H9 (cell line): ENCODE data around the gene APOBEC2. TPM values are rescaled to one million over a fixed set of nuclear protein-coding genes. Genes with fewer than 3 reads are reported as not detected.

Experiments used
- DNase-seq: peaks from one replicate; pipeline ENCODE4 v3.0.0-alpha.2; 2017
- H2AFZ ChIP-seq: one replicate; pipeline ENCODE4 v1.6.1; 2013; ENCODE audit warnings: mild to moderate bottlenecking, low read length, control low read depth, moderate library complexity
- H2AK5ac ChIP-seq: 2 replicates; pipeline ENCODE4 v1.6.1; 2013; ENCODE audit warnings: low read length, control low read depth, mixed read lengths; ENCODE audit not compliant: insufficient read length
- H2BK120ac ChIP-seq: one replicate; pipeline ENCODE4 v1.6.1; 2013; ENCODE audit warnings: low read depth, mild to moderate bottlenecking, low read length, control low read depth, inconsistent platforms; ENCODE audit not compliant: poor library complexity, severe bottlenecking
- H2BK12ac ChIP-seq: 2 replicates; pipeline ENCODE4 v1.6.1; 2013; ENCODE audit warnings: low read length, control low read depth, mixed read lengths, low read depth; ENCODE audit not compliant: insufficient read length
- H2BK15ac ChIP-seq: 2 replicates; pipeline ENCODE4 v1.6.1; 2013; ENCODE audit warnings: low read depth, low read length, control low read depth
- H2BK20ac ChIP-seq: one replicate; pipeline ENCODE4 v1.6.1; 2013; ENCODE audit warnings: low read depth, mild to moderate bottlenecking, low read length, control low read depth, inconsistent platforms; ENCODE audit not compliant: poor library complexity, severe bottlenecking
- H2BK5ac ChIP-seq: 2 replicates; pipeline ENCODE4 v1.6.1; 2013; ENCODE audit warnings: low read length, control low read depth, mixed read lengths; ENCODE audit not compliant: insufficient read length
- H3K14ac ChIP-seq: 2 replicates; pipeline ENCODE4 v1.6.1; 2013; ENCODE audit warnings: low read length, control low read depth; ENCODE audit not compliant: insufficient read depth
- H3K18ac ChIP-seq: 2 replicates; pipeline ENCODE4 v1.6.1; 2013; ENCODE audit warnings: low read depth, mild to moderate bottlenecking, mixed read lengths, low read length, control low read depth; ENCODE audit not compliant: insufficient read length
- H3K23ac ChIP-seq: 2 replicates; pipeline ENCODE4 v1.6.1; 2013; ENCODE audit warnings: low read length, control low read depth, mixed read lengths, low read depth; ENCODE audit not compliant: insufficient read length
- H3K23me2 ChIP-seq: 2 replicates; pipeline ENCODE4 v1.6.1; 2013; ENCODE audit warnings: low read depth, mild to moderate bottlenecking, mixed read lengths, low read length, control low read depth; ENCODE audit not compliant: insufficient read length, poor library complexity, severe bottlenecking
- H3K27ac ChIP-seq: 2 replicates; pipeline ENCODE4 v1.5.1; 2013; ENCODE audit warnings: low read length, control low read depth, mixed read lengths, low read depth; ENCODE audit not compliant: insufficient read length
- H3K27me3 ChIP-seq: 2 replicates; pipeline ENCODE4 v1.6.1; 2013; ENCODE audit warnings: low read length, control low read depth, inconsistent platforms; ENCODE audit not compliant: insufficient read depth
- H3K4ac ChIP-seq: 2 replicates; pipeline ENCODE4 v1.6.1; 2013; ENCODE audit warnings: low read depth, mild to moderate bottlenecking, control low read depth, inconsistent platforms, low read length, moderate library complexity
- H3K4me1 ChIP-seq: 2 replicates; pipeline ENCODE4 v1.6.1; 2013; ENCODE audit warnings: low read length, control low read depth, inconsistent platforms; ENCODE audit not compliant: insufficient read depth
- H3K4me2 ChIP-seq: 2 replicates; pipeline ENCODE4 v1.6.1; 2013; ENCODE audit warnings: low read length, control low read depth, mixed read lengths; ENCODE audit not compliant: insufficient read length, insufficient read depth
- H3K56ac ChIP-seq: 2 replicates; pipeline ENCODE4 v1.6.1; 2013; ENCODE audit warnings: low read depth, mild to moderate bottlenecking, mixed read lengths, low read length, control low read depth; ENCODE audit not compliant: insufficient read length
- H3K79me1 ChIP-seq: 2 replicates; pipeline ENCODE4 v1.6.1; 2013; ENCODE audit warnings: low read depth, mild to moderate bottlenecking, moderate library complexity, low read length, control low read depth, inconsistent platforms; ENCODE audit not compliant: insufficient read depth, poor library complexity, severe bottlenecking
- H3K79me2 ChIP-seq: 2 replicates; pipeline ENCODE4 v1.6.1; 2013; ENCODE audit warnings: low read length, control low read depth, inconsistent platforms; ENCODE audit not compliant: insufficient read depth
- H3K9ac ChIP-seq: 2 replicates; pipeline ENCODE4 v1.6.1; 2013; ENCODE audit warnings: low read length, control low read depth, mixed read lengths; ENCODE audit not compliant: insufficient read length; ENCODE audit errors: extremely low read depth
- H3K9me3 ChIP-seq: one replicate; pipeline ENCODE4 v1.6.1; 2013; ENCODE audit warnings: low read depth, low read length, inconsistent platforms; ENCODE audit not compliant: control insufficient read depth
- H3T11ph ChIP-seq: one replicate; pipeline ENCODE4 v1.6.1; 2013; ENCODE audit warnings: mild to moderate bottlenecking, low read length, control low read depth, inconsistent platforms
- H4K20me1 ChIP-seq: one replicate; pipeline ENCODE4 v1.6.1; 2013; ENCODE audit not compliant: control insufficient read depth, insufficient read length, insufficient read depth
- H4K5ac ChIP-seq: 2 replicates; pipeline ENCODE4 v1.6.1; 2013; ENCODE audit warnings: low read depth, mild to moderate bottlenecking, mixed read lengths, low read length, control low read depth; ENCODE audit not compliant: insufficient read length
- H4K8ac ChIP-seq: replicated peaks from 2 replicates; pipeline ENCODE4 v1.6.1; 2013; ENCODE audit warnings: low read length, control low read depth, mixed read lengths, low read depth; ENCODE audit not compliant: insufficient read length
- H4K91ac ChIP-seq: 2 replicates; pipeline ENCODE4 v1.6.1; 2013; ENCODE audit warnings: low read depth, mild to moderate bottlenecking, moderate library complexity, mixed read lengths, low read length, control low read depth; ENCODE audit not compliant: insufficient read length
- H3K27ac Mint-ChIP-seq, 3 experiments: 2 replicates in 2 of 3; 3 replicates in 1 of 3; pipeline ENCODE4 v1.8.0; 2020 to 2021; ENCODE audit warnings: mixed read lengths in 3 of 3, mild to moderate bottlenecking in 1 of 3, moderate library complexity in 1 of 3
- H3K27me3 Mint-ChIP-seq: 2 replicates; pipeline ENCODE4 v1.8.0; 2021; ENCODE audit warnings: low read depth, mild to moderate bottlenecking, moderate library complexity, mixed read lengths
- H3K36me3 Mint-ChIP-seq, 3 experiments: 2 replicates in 2 of 3; 3 replicates in 1 of 3; pipeline ENCODE4 v1.8.0; 2020 to 2021; ENCODE audit warnings: low read depth in 3 of 3, mixed read lengths in 3 of 3; ENCODE audit not compliant: insufficient read depth in 1 of 3
- H3K4me1 Mint-ChIP-seq, 2 experiments: 2 replicates each; pipeline ENCODE4 v1.8.0; 2020; ENCODE audit warnings: mixed read lengths in 2 of 2
- H3K4me3 Mint-ChIP-seq, 2 experiments: 2 replicates in 1 of 2; 3 replicates in 1 of 2; pipeline ENCODE4 v1.8.0; 2020 to 2021; ENCODE audit warnings: mild to moderate bottlenecking in 2 of 2, mixed read lengths in 2 of 2, moderate library complexity in 1 of 2
- H3K9me3 Mint-ChIP-seq, 2 experiments: 2 replicates in 1 of 2; 3 replicates in 1 of 2; pipeline ENCODE4 v1.8.0; 2020; ENCODE audit warnings: mild to moderate bottlenecking in 2 of 2, mixed read lengths in 2 of 2, moderate library complexity in 1 of 2
- CTCF ChIP-seq: fragments of 200-600 bp; sonication (generic); conservative IDR thresholded peaks from 3 replicates; pipeline ENCODE4 v1.8.0; 2021; ENCODE audit warnings: antibody characterized with exemption, mild to moderate bottlenecking
- WGBS: extraction: QIAGEN DNeasy Blood & Tissue Kit; methylation state at CpG from one replicate; pipeline ENCODE4 v1.1.7; 2013; ENCODE audit warnings: missing lambda C conversion rate, low lambda C conversion rate, mixed read lengths; ENCODE audit not compliant: insufficient read length; ENCODE audit errors: extremely low coverage; 5-methylcytosine and 5-hydroxymethylcytosine counted together
- total RNA-seq: library from RNA; stranded (reverse); gene quantifications from 2 replicates; pipeline ENCODE4 v1.2.1, GENCODE V29; 2021

The APOBEC2 gene
- total RNA-seq, 1 experiment from 2014 or later: not detected

DNA sequence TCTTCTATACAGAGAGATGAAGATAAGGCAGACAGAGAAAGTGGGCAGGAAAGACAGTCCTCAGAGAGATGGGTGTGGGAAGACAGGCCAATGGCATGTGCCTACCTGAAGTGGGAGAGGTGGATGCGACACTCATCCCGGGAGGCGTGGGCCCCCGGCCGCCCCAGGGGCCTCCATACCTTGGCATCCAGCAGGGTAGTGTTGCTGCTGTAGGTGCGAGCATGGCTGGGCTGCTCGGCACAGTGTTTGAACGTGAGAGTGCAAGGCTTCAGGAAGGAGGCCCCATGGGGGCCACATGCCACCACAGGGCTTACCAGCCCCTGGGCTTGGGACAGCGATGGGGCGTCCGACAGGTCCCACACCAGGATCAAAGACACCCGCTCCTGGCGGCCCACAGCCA lies 19.2 kb upstream of the APOBEC2 start:
- Mint-ChIP-seq H3K27ac (no peak overlapping the region), H3K27me3 (no peaks in the 10 kb centered on the region), H3K36me3 (no peaks in the 10 kb centered on the region), H3K9me3 (no peaks in the 10 kb centered on the region; a peak in 1 of 5 replicates), H3K4me1 (peaks cover 14% of the 10 kb centered on the region in 2 experiments), H3K4me3 (no peak overlapping the region)
- DNase-seq: no peak
- Histone ChIP-seq H2AFZ (no peak overlapping the region), H3K9ac (no peak overlapping the region), H2AK5ac (no peak overlapping the region), H3K4ac (no peak overlapping the region), H4K91ac (no peak overlapping the region), H3K4me2 (no peak overlapping the region), H3K23ac (no peak overlapping the region), H4K20me1 (no peaks in the 10 kb centered on the region), H2BK15ac (no peak overlapping the region), H2BK12ac (no peak overlapping the region), H2BK5ac (no peak overlapping the region), H3K56ac (no peak overlapping the region), H4K5ac (no peak overlapping the region), H3K9me3 (no peaks in the 10 kb centered on the region), H3K27me3 (no peaks in the 10 kb centered on the region), H3K4me1 (peaks cover 5% of the 10 kb centered on the region), H3K14ac (no peak overlapping the region), H3K79me1 (no peaks in the 10 kb centered on the region), H3K27ac (no peak overlapping the region), H3T11ph (no peak overlapping the region), H4K8ac (no peak overlapping the region), H3K23me2 (no peaks in the 10 kb centered on the region), H2BK20ac (no peak overlapping the region), H3K18ac (no peak overlapping the region), H3K79me2 (no peaks in the 10 kb centered on the region), H2BK120ac (no peak overlapping the region)
- TF ChIP-seq CTCF: no peak
- no CpG with 5 or more reads among the region's 13 CpGs for WGBS
